GM23338 (cell line): ENCODE data around the gene ATG7. TPM values are rescaled to one million over a fixed set of nuclear protein-coding genes. Genes with fewer than 3 reads are reported as not detected.

Experiments
- ATAC-seq: fragments of 200-7000 bp; cut with Tn5 transposase; 3 replicates; pipeline ENCODE4 v1.9.1; 2020
- DNase-seq: peaks from one replicate; pipeline ENCODE4 v3.0.0-alpha.2; 2015; ENCODE audit warnings: low spot score
- H2AFZ ChIP-seq: fragments of 200-600 bp; sonication (generic); 2 replicates; pipeline ENCODE4 v1.8.0; 2016; ENCODE audit warnings: antibody characterized with exemption, mild to moderate bottlenecking, moderate library complexity
- H3F3A ChIP-seq: fragments of 200-600 bp; sonication (generic); replicated peaks from 2 replicates; pipeline ENCODE4 v1.8.0; 2017; ENCODE audit warnings: antibody characterized with exemption, mixed run types, low read depth
- H3K27ac ChIP-seq: fragments of 200-600 bp; sonication (generic); 2 replicates; pipeline ENCODE4 v1.6.1; 2016; ENCODE audit warnings: low read depth
- H3K27me3 ChIP-seq: fragments of 200-600 bp; sonication (generic); 2 replicates; pipeline ENCODE4 v1.8.0; 2016; ENCODE audit warnings: mild to moderate bottlenecking, mixed run types, moderate library complexity; ENCODE audit not compliant: insufficient read depth
- H3K36me3 ChIP-seq: fragments of 200-600 bp; sonication (generic); 2 replicates; pipeline ENCODE4 v1.8.0; 2016; ENCODE audit warnings: mild to moderate bottlenecking; ENCODE audit not compliant: insufficient read depth
- H3K4me1 ChIP-seq: fragments of 200-600 bp; sonication (generic); 2 replicates; pipeline ENCODE4 v1.8.0; 2016; ENCODE audit warnings: mild to moderate bottlenecking, moderate library complexity; ENCODE audit not compliant: insufficient read depth
- H3K4me2 ChIP-seq: fragments of 200-600 bp; sonication (generic); 2 replicates; pipeline ENCODE4 v1.7.1; 2017; ENCODE audit warnings: mixed run types
- H3K4me3 ChIP-seq: fragments of 200-600 bp; sonication (generic); 2 replicates; pipeline ENCODE4 v1.6.1; 2016; ENCODE audit warnings: mixed run types
- H3K79me2 ChIP-seq: fragments of 200-600 bp; sonication (generic); replicated peaks from 2 replicates; pipeline ENCODE4 v1.8.0; 2017; ENCODE audit warnings: mild to moderate bottlenecking; ENCODE audit not compliant: insufficient read depth
- H3K9me2 ChIP-seq: fragments of 200-600 bp; sonication (generic); 2 replicates; pipeline ENCODE4 v1.8.0; 2017; ENCODE audit not compliant: insufficient read depth
- H4K20me1 ChIP-seq: fragments of 200-600 bp; sonication (generic); replicated peaks from 2 replicates; pipeline ENCODE4 v1.8.0; 2017; ENCODE audit warnings: mild to moderate bottlenecking; ENCODE audit not compliant: insufficient read depth
- H3K27ac Mint-ChIP-seq: 2 replicates; pipeline ENCODE4 v1.8.0; 2020; ENCODE audit warnings: inconsistent platforms, mild to moderate bottlenecking, moderate library complexity, mixed read lengths
- H3K27me3 Mint-ChIP-seq: 3 replicates; pipeline ENCODE4 v1.8.0; 2022; ENCODE audit warnings: low read depth, mild to moderate bottlenecking, moderate library complexity, mixed read lengths, inconsistent platforms; ENCODE audit not compliant: insufficient read depth, poor library complexity
- H3K36me3 Mint-ChIP-seq: 3 replicates; pipeline ENCODE4 v1.8.0; 2021; ENCODE audit warnings: low read depth, mild to moderate bottlenecking, inconsistent platforms, moderate library complexity, mixed read lengths
- H3K4me1 Mint-ChIP-seq: 3 replicates; pipeline ENCODE4 v1.8.0; 2020; ENCODE audit warnings: mild to moderate bottlenecking, inconsistent platforms, mixed read lengths
- H3K4me3 Mint-ChIP-seq: 3 replicates; pipeline ENCODE4 v1.8.0; 2021; ENCODE audit warnings: moderate library complexity, mild to moderate bottlenecking, inconsistent platforms, mixed read lengths
- H3K9me3 Mint-ChIP-seq: 3 replicates; pipeline ENCODE4 v1.8.0; 2020; ENCODE audit warnings: moderate library complexity, mild to moderate bottlenecking, inconsistent platforms, mixed read lengths
- CREB1 ChIP-seq: fragments of 250-450 bp; sonication (Bioruptor Pico); IDR thresholded peaks from 2 replicates; pipeline ENCODE4 v1.5.0; 2020; ENCODE audit warnings: low read depth, mild to moderate bottlenecking, moderate library complexity
- ETS1 ChIP-seq: IDR thresholded peaks from 2 replicates; pipeline ENCODE4 v1.6.1; 2016; ENCODE audit warnings: antibody characterized with exemption
- EZH2 ChIP-seq: fragments of 200-600 bp; sonication (generic); IDR thresholded peaks from one replicate; pipeline ENCODE4 v1.8.0; 2017; ENCODE audit warnings: antibody characterized with exemption, mild to moderate bottlenecking, low read depth; ENCODE audit not compliant: unreplicated experiment
- EZH2phosphoT487 ChIP-seq: fragments of 200-600 bp; sonication (generic); IDR thresholded peaks from one replicate; pipeline ENCODE4 v1.8.1; 2018; ENCODE audit warnings: antibody characterized with exemption; ENCODE audit not compliant: unreplicated experiment
- JUNB ChIP-seq: IDR thresholded peaks from one replicate; pipeline ENCODE4 v1.6.1; 2016; ENCODE audit warnings: antibody characterized with exemption; ENCODE audit not compliant: unreplicated experiment
- NANOG ChIP-seq: IDR thresholded peaks from 2 replicates; pipeline ENCODE4 v1.6.1; 2016; ENCODE audit warnings: antibody characterized with exemption, borderline replicate concordance
- POLR2AphosphoS5 ChIP-seq: IDR thresholded peaks from 2 replicates; pipeline ENCODE4 v1.6.1; 2016; ENCODE audit warnings: antibody characterized with exemption, low read depth
- STAT1 ChIP-seq: IDR thresholded peaks from one replicate; pipeline ENCODE4 v1.6.1; 2016; ENCODE audit warnings: antibody characterized with exemption; ENCODE audit not compliant: unreplicated experiment
- ZNF114 ChIP-seq: fragments of 250-450 bp; sonication (Bioruptor Pico); IDR thresholded peaks from 2 replicates; pipeline ENCODE4 v1.5.0; 2020; ENCODE audit warnings: mild to moderate bottlenecking, moderate library complexity
- ZNF331 ChIP-seq: fragments of 250-450 bp; sonication (Bioruptor Pico); IDR thresholded peaks from 2 replicates; pipeline ENCODE4 v1.5.0; 2020; ENCODE audit warnings: low read depth, mild to moderate bottlenecking, moderate library complexity
- polyA plus RNA-seq: library from polyadenylated mRNA; unstranded; fragments of >200 nt; fragmentation: Nextera tagmentation; extraction: Ambion mirVana; gene quantifications from 2 replicates; pipeline ENCODE4 v1.2.1, GENCODE V29; 2016
- total RNA-seq: library from RNA; depleted of rRNA; stranded (reverse); fragments of >200 nt; shearing (Covaris generic); gene quantifications from 2 replicates; pipeline ENCODE4 v1.2.3, GENCODE V29; 2014
- TF ChIP-seq, protein P1 (sequence below): fragments of 250-450 bp; sonication (Bioruptor Pico); IDR thresholded peaks from 2 replicates; pipeline ENCODE4 v1.5.0; 2020; ENCODE audit warnings: mild to moderate bottlenecking, moderate library complexity
- TF ChIP-seq, protein P2 (sequence below): IDR thresholded peaks from one replicate; pipeline ENCODE4 v1.6.1; 2018; ENCODE audit warnings: antibody characterized with exemption; ENCODE audit not compliant: unreplicated experiment
- TF ChIP-seq, protein P3 (sequence below), 2 experiments: fragments of 200-600 bp in 1 of 2; sonication (generic) in 1 of 2; conservative IDR thresholded peaks; 2 replicates each; pipeline versions ENCODE4 v1.5.1 to v1.6.1; 2016 to 2017; ENCODE audit warnings: antibody characterized with exemption in 2 of 2, low read depth in 2 of 2, mild to moderate bottlenecking in 2 of 2, moderate library complexity in 1 of 2

ATG7 gene
- total and polyA plus RNA-seq, 2 experiments from 2014 or later: 16.2 to 36.7 TPM

DNA sequence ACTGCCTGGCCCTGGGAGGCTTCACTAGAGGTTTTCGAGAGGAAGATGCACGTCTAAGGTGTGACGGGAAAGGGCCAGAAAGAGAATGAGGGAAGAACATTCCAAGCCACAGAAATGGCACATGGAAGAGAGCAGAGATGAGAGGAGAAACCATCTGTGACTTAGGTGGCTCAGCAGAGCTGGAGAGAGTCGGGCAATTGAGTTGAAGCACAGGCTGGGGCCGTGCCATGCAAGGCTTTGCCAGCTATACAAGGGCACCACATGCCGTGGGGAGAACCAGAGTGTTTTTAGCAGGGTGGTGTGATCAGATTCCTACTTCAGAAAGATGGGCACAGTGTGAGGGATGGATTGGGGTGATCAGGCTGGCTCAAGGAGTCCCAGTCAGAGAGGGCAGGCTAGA lies 245.4 kb downstream of the ATG7 start:
- H3K4me1 Mint-ChIP-seq: peaks cover 16% of the 10 kb centered on the region
- TF ChIP-seq, protein P1, sequence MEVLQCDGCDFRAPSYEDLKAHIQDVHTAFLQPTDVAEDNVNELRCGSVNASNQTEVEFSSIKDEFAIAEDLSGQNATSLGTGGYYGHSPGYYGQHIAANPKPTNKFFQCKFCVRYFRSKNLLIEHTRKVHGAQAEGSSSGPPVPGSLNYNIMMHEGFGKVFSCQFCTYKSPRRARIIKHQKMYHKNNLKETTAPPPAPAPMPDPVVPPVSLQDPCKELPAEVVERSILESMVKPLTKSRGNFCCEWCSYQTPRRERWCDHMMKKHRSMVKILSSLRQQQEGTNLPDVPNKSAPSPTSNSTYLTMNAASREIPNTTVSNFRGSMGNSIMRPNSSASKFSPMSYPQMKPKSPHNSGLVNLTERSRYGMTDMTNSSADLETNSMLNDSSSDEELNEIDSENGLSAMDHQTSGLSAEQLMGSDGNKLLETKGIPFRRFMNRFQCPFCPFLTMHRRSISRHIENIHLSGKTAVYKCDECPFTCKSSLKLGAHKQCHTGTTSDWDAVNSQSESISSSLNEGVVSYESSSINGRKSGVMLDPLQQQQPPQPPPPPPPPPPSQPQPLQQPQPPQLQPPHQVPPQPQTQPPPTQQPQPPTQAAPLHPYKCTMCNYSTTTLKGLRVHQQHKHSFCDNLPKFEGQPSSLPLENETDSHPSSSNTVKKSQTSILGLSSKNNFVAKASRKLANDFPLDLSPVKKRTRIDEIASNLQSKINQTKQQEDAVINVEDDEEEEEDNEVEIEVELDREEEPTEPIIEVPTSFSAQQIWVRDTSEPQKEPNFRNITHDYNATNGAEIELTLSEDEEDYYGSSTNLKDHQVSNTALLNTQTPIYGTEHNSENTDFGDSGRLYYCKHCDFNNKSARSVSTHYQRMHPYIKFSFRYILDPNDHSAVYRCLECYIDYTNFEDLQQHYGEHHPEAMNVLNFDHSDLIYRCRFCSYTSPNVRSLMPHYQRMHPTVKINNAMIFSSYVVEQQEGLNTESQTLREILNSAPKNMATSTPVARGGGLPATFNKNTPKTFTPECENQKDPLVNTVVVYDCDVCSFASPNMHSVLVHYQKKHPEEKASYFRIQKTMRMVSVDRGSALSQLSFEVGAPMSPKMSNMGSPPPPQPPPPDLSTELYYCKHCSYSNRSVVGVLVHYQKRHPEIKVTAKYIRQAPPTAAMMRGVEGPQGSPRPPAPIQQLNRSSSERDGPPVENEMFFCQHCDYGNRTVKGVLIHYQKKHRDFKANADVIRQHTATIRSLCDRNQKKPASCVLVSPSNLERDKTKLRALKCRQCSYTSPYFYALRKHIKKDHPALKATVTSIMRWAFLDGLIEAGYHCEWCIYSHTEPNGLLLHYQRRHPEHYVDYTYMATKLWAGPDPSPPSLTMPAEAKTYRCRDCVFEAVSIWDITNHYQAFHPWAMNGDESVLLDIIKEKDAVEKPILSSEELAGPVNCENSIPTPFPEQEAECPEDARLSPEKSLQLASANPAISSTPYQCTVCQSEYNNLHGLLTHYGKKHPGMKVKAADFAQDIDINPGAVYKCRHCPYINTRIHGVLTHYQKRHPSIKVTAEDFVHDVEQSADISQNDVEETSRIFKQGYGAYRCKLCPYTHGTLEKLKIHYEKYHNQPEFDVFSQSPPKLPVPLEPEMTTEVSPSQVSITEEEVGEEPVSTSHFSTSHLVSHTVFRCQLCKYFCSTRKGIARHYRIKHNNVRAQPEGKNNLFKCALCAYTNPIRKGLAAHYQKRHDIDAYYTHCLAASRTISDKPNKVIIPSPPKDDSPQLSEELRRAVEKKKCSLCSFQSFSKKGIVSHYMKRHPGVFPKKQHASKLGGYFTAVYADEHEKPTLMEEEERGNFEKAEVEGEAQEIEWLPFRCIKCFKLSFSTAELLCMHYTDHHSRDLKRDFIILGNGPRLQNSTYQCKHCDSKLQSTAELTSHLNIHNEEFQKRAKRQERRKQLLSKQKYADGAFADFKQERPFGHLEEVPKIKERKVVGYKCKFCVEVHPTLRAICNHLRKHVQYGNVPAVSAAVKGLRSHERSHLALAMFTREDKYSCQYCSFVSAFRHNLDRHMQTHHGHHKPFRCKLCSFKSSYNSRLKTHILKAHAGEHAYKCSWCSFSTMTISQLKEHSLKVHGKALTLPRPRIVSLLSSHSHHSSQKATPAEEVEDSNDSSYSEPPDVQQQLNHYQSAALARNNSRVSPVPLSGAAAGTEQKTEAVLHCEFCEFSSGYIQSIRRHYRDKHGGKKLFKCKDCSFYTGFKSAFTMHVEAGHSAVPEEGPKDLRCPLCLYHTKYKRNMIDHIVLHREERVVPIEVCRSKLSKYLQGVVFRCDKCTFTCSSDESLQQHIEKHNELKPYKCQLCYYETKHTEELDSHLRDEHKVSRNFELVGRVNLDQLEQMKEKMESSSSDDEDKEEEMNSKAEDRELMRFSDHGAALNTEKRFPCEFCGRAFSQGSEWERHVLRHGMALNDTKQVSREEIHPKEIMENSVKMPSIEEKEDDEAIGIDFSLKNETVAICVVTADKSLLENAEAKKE: no peak
- TF ChIP-seq NANOG: no peak
- TF ChIP-seq STAT1: no peak
- no peak for TF ChIP-seq EZH2phosphoT487
- TF ChIP-seq, protein P2, sequence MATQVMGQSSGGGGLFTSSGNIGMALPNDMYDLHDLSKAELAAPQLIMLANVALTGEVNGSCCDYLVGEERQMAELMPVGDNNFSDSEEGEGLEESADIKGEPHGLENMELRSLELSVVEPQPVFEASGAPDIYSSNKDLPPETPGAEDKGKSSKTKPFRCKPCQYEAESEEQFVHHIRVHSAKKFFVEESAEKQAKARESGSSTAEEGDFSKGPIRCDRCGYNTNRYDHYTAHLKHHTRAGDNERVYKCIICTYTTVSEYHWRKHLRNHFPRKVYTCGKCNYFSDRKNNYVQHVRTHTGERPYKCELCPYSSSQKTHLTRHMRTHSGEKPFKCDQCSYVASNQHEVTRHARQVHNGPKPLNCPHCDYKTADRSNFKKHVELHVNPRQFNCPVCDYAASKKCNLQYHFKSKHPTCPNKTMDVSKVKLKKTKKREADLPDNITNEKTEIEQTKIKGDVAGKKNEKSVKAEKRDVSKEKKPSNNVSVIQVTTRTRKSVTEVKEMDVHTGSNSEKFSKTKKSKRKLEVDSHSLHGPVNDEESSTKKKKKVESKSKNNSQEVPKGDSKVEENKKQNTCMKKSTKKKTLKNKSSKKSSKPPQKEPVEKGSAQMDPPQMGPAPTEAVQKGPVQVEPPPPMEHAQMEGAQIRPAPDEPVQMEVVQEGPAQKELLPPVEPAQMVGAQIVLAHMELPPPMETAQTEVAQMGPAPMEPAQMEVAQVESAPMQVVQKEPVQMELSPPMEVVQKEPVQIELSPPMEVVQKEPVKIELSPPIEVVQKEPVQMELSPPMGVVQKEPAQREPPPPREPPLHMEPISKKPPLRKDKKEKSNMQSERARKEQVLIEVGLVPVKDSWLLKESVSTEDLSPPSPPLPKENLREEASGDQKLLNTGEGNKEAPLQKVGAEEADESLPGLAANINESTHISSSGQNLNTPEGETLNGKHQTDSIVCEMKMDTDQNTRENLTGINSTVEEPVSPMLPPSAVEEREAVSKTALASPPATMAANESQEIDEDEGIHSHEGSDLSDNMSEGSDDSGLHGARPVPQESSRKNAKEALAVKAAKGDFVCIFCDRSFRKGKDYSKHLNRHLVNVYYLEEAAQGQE: no peak
- no peak for TF ChIP-seq CREB1 (CRISPR knock-in tag)
- no peak for TF ChIP-seq EZH2
- TF ChIP-seq, protein P3, sequence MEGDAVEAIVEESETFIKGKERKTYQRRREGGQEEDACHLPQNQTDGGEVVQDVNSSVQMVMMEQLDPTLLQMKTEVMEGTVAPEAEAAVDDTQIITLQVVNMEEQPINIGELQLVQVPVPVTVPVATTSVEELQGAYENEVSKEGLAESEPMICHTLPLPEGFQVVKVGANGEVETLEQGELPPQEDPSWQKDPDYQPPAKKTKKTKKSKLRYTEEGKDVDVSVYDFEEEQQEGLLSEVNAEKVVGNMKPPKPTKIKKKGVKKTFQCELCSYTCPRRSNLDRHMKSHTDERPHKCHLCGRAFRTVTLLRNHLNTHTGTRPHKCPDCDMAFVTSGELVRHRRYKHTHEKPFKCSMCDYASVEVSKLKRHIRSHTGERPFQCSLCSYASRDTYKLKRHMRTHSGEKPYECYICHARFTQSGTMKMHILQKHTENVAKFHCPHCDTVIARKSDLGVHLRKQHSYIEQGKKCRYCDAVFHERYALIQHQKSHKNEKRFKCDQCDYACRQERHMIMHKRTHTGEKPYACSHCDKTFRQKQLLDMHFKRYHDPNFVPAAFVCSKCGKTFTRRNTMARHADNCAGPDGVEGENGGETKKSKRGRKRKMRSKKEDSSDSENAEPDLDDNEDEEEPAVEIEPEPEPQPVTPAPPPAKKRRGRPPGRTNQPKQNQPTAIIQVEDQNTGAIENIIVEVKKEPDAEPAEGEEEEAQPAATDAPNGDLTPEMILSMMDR (conservative IDR thresholded peaks at IDR 0.05; ENCODE audit: low read depth in 2 of 2): no peak
- TF ChIP-seq JUNB: no peak
- no peak for TF ChIP-seq POLR2AphosphoS5
- TF ChIP-seq ETS1: no peak
- TF ChIP-seq ZNF114 (CRISPR knock-in tag): no peak
- TF ChIP-seq ZNF331 (CRISPR knock-in tag): no peak

More for the DNA sequence above, 245.4 kb downstream of the ATG7 start:
- H3K4me3 ChIP-seq: no peak overlapping the region
- Mint-ChIP-seq H3K9me3 (peaks cover 5% of the 10 kb centered on the region; the same call in 2 of the 3 replicates), H3K27me3 (peaks cover 7% of the 10 kb centered on the region), H3K4me3 (no peak overlapping the region), H3K36me3 (peaks cover 5% of the 10 kb centered on the region; the same call in 2 of the 3 replicates), H3K27ac (no peak overlapping the region)
- H3K36me3 ChIP-seq: no peaks in the 10 kb centered on the region
- no peaks in the 10 kb centered on the region for H4K20me1 ChIP-seq
- no peak overlapping the region for H3K27ac ChIP-seq
- no peak overlapping the region for H3K4me2 ChIP-seq
- no peaks in the 10 kb centered on the region; the same call in 1 of the 2 replicates for H3K4me1 ChIP-seq
- H3K9me2 ChIP-seq: no peaks in the 10 kb centered on the region
- H3K79me2 ChIP-seq: no peaks in the 10 kb centered on the region
- no peaks in the 10 kb centered on the region for H3F3A ChIP-seq
- no peak for DNase-seq
- no peak for ATAC-seq
- H3K27me3 ChIP-seq: no peaks in the 10 kb centered on the region
- no peak overlapping the region for H2AFZ ChIP-seq
